ENCODE measurements around the gene TCF25.

Gene TCF25

GRCh38 chr16:89880477-89881367 is 7.3 kb downstream of the TCF25 start:
- DNase-seq (ENCODE audit: low spot score), result no peak

GRCh38 chr16:89881368-89881730 is 8.0 kb downstream of the TCF25 start:
- no peak for DNase-seq (ENCODE audit: low spot score)

GRCh38 chr16:89883346-89884040 is 10.1 kb downstream of the TCF25 start:
- no peak for DNase-seq (ENCODE audit: low spot score)

- DNase-seq (ENCODE audit: low spot score), result no peak
These were observed 10.6 kb downstream of the TCF25 start for GRCh38 chr16:89884041-89884421.

GRCh38 chr16:89887243-89887642 is 13.9 kb downstream of the TCF25 start:
- DNase-seq (ENCODE audit: low spot score), result no peak

GRCh38 chr16:89890200-89890599 is 16.8 kb downstream of the TCF25 start:
- no peak for DNase-seq (ENCODE audit: low spot score)

GRCh38 chr16:89890886-89891657 is 17.7 kb downstream of the TCF25 start:
- DNase-seq (ENCODE audit: low spot score), result no peak

- DNase-seq (ENCODE audit: low spot score), result no peak
These were observed 18.8 kb downstream of the TCF25 start for GRCh38 chr16:89892055-89892630.

- no peak for DNase-seq (ENCODE audit: low spot score)
These were observed 19.2 kb downstream of the TCF25 start for GRCh38 chr16:89892635-89893034.

GRCh38 chr16:89893642-89894548 is 20.5 kb downstream of the TCF25 start:
- no peak for DNase-seq (ENCODE audit: low spot score)

- no peak for DNase-seq (ENCODE audit: low spot score)
These were observed 22.3 kb downstream of the TCF25 start for GRCh38 chr16:89895482-89896250.

- DNase-seq (ENCODE audit: low spot score), result no peak
These were observed 23.8 kb downstream of the TCF25 start for GRCh38 chr16:89897204-89897603.

- DNase-seq (ENCODE audit: low spot score), result no peak
These were observed 25.0 kb downstream of the TCF25 start for GRCh38 chr16:89898201-89898967.

GRCh38 chr16:89899879-89900481 is 26.6 kb downstream of the TCF25 start:
- no peak for DNase-seq (ENCODE audit: low spot score)

- no peak for DNase-seq (ENCODE audit: low spot score)
These were observed 27.5 kb downstream of the TCF25 start for GRCh38 chr16:89900885-89901284.

- no peak for DNase-seq (ENCODE audit: low spot score)
These were observed 29.6 kb downstream of the TCF25 start for GRCh38 chr16:89902980-89903379.

- no peak for DNase-seq (ENCODE audit: low spot score)
These were observed 30.6 kb downstream of the TCF25 start for GRCh38 chr16:89903908-89904515.

- no peak for DNase-seq (ENCODE audit: low spot score)
These were observed 31.5 kb downstream of the TCF25 start for GRCh38 chr16:89904606-89905510.
